Fibroblast of upper back skin (primary cell): Measurements from ENCODE around the gene MRPS18B.

ENCODE experiments used
- DNase-seq: peaks from one replicate; pipeline ENCODE4 v3.0.0-alpha.2; 2013

MRPS18B gene

DNA sequence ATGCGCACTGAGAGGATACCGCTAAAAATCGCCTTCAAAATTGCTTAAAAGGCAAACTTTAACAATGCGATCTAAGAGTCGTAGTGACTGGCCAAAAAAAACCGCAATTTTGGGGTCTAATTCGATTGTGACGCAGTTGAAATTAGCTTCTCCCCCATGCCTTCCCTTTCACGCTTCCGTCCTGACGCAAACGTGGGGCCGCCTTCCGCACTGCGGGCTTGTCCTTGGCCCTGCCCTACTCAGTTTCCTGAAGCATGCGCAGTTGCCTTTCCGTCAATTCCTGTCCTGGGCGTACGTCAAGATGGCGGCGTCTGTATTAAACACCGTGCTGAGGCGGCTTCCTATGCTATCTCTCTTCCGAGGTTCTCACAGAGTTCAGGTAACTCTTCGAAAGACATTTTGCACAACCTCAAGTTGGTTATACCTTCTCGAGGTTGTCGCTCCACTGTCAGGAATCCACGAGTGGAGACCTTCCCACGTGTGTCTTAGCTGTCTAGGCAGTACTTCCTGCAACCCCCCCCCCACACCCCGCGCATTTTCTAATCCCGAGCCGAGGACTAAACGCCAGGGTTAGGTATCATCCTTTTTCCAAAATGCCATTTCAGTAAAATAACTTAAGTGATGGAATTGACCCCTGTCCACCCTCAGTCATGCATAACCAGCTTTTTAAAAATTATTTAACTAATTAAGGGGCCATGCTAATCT, at the start of gene MRPS18B:
TSS of gene MRPS18B (plus strand) at position 276 of the 705 bp plus-strand sequence. CDS start at position 302, 26 bp downstream.
- DNase-seq: peak; percentile 98

DNA sequence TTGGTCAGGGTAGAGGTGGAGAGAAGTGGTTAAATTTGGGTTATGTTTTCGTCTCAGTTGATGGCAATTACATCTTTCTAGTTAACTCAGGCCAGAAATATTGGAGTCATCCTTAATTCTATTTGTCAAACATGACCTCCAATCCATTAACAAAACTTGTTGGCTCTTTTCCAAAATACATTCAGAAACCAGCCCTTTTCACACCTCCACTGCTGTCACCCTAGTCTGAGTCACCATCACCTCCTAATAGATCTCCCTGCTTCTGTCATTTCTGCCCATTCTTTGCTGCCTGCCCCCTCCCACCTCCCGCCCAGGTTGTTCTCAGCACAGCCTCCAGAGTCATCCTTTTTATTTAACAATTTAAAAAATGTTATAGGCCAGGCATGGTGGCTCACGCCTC, 49.4 kb upstream of the MRPS18B start:
- no peak for DNase-seq

DNA sequence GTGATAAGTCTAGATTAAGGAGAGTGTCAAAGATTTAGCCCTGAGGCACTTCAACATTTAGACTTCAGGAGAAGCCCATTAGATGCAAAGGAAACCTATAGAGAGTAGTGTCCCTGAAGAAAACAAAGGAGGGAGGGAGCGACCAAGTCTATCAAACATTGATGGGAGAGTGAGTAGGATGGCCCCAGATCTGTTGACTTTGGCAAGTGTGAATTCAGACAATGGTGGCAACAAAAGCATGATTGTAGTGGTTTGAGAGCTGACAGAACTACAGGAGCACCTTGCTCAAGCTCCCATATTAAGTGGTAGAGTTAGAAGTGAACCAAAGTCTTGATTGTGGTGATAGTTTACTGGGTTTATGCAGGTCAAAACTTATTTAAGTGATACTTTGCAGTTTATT, 47.4 kb upstream of the MRPS18B start:
- no peak for DNase-seq

DNA sequence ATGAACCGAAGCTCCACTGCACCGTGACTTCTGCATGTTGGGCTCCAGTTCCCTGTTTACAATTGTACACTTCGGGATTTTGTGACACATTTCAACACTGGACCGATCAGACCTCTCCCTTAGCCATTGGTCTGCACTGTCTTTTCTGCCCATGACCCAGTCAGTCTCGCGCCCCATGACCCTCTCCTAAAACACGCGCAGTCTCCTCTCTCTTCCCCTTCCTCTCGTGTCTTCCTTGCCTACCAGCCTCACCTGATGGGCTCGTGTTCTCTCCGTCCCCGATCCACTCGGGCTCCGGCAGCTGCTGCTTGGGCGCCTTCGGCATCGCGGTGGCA, 46.9 kb upstream of the MRPS18B start:
- no peak for DNase-seq

DNA sequence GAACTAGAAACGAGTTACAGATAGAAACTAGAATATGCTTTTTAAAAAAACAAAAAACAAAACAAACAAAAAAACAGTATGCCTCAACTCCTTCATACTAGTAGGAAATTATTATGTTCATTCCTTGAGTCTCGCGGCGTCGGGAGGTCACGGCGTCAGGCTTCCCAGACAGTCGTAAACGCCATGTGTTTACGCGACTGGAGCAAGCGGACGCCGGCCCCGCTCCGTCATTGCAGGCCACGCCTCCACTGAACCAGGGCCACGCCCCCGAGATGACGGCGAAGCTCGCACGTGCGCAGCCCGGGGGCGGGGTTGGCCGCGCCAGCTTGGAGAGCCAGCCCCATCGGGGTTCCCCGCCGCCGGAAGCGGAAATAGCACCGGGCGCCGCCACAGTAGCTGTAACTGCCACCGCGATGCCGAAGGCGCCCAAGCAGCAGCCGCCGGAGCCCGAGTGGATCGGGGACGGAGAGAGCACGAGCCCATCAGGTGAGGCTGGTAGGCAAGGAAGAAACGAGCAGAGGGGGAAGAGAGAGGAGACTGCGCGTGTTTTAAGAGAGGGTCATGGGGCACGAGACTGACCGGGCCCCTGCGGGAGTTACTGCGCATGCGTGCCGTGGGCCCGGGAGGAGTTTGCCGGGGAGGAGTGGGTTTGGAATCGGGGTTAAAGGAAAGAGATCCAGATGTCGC, 46.4 kb upstream of the MRPS18B start, which contains the start of gene ABCF1:
TSS of gene ABCF1 (plus strand) at position 368 of the 687 bp plus-strand sequence. CDS start at position 414, 46 bp downstream.
- peak; percentile 96 for DNase-seq

DNA sequence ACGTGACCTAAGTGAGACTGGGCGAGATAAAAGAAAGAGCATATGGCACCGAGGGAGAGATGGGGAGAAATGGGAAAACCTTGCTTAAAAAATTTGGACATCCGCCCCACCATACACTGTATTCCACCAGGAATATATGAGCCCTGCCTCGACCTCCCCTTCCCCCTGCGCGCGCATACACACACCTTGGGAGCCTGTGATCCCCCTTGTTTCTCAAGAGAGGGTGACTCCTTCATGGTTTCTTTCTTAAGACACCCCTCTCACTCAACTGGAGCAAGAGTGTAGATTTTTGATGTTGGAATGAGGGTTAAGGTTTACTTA, 45.9 kb upstream of the MRPS18B start:
- DNase-seq: no peak

DNA sequence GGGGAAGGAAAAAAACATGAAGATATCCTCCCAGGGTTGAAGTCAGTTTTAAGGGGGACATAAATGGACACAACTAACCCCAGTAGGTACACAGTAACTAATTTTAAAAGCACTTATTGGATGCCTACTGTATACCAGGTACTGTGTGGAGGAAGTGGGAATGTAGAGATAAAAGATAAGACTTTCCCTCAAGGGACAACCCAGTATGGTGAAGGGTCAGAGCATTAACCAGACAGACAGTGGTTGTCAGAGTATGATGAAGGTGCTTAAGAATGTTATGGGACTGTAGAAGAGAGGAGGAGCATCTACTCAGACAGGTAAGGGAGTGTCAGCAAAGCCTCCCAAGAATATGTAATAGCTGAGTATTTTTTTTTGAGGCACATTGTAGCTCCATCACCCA, 45.5 kb upstream of the MRPS18B start:
- no peak for DNase-seq

DNA sequence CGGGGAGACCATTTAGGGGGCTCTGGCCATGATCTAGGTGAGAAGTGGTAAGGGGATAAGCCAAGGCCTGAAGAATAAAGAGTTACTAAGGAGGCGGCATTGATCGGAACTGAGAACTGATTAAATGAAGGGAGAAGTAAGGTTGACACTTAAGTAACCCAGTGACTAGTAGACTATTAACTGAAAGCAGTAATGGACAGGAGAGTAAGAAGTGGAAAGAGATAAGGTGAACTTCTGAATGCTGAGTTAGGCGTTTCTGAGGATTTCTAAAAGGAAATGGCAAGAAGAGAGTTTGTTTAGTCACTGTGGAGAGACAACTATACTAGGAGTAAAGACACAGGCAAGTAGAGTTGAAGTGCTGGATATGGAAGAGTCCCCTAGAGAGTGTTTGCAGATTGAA, 44.5 kb upstream of the MRPS18B start:
- no peak for DNase-seq

DNA sequence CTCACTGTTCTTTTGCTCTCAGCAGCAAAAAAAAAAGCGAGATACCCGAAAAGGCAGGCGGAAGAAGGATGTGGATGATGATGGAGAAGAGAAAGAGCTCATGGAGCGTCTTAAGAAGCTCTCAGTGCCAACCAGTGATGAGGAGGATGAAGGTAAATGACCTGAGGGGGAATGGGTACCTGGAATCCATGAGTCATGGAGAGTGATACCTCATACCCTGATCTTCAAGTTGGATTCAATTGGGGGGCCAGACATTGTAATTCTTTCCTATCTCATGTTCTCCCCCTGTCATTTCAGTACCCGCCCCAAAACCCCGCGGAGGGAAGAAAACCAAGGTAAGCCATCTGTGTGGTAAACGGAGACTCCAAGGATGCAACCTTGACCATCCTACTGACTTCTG, 39.6 kb upstream of the MRPS18B start:
- no peak for DNase-seq

DNA sequence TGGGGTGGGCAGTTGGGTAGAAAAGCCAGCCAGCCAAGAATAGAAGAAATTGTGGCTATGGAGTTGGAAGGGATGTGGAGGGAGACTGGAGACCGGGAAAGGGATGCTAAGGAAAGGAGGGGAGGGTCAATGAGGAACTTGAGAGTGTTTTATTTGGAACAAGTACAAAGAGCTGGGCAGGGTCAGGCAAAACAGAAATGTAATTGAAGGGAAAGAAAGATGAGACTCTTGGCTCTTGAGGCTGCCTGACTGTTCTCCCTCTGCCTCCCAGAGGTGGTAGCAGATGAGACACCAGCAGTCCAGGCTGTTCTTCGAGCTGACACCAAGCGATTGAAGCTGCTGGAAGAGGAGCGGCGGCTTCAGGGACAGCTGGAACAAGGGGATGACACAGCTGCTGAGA, 33.7 kb upstream of the MRPS18B start:
- DNase-seq: no peak

DNA sequence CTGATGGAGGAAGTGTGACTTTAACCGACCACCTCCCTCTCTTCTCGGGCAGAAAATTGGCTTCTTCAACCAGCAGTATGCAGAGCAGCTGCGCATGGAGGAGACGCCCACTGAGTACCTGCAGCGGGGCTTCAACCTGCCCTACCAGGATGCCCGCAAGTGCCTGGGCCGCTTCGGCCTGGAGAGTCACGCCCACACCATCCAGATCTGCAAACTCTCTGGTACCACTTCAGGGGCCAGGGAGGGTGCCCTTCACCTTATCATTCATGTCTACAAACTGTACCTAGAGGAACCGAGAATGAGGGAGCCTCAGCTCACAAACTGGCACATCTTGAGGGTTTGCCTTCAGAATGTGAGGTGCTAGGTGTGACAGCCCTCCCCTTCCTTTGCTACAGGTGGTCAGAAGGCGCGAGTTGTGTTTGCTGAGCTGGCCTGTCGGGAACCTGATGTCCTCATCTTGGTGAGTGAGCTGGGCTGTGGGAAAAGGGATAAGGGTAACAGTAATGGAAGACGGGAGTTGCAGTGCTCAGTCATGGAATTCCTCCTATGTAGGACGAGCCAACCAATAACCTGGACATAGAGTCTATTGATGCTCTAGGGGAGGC, 27.8 kb upstream of the MRPS18B start:
- no peak for DNase-seq

DNA sequence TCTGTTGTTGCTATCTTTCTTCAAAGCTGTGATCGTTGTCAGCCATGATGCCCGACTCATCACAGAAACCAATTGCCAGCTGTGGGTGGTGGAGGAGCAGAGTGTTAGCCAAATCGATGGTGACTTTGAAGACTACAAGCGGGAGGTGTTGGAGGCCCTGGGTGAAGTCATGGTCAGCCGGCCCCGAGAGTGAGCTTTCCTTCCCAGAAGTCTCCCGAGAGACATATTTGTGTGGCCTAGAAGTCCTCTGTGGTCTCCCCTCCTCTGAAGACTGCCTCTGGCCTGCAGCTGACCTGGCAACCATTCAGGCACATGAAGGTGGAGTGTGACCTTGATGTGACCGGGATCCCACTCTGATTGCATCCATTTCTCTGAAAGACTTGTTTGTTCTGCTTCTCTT, 27.1 kb upstream of the MRPS18B start:
- no peak for DNase-seq

DNA sequence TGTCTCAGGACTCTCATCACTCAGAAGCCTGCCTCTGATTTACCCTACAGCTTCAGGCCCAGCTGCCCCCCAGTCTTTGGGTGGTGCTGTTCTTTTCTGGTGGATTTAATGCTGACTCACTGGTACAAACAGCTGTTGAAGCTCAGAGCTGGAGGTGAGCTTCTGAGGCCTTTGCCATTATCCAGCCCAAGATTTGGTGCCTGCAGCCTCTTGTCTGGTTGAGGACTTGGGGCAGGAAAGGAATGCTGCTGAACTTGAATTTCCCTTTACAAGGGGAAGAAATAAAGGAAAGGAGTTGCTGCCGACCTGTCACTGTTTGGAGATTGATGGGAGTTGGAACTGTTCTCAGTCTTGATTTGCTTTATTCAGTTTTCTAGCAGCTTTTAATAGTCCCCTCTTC, 26.6 kb upstream of the MRPS18B start:
- DNase-seq: peak; percentile 26

DNA sequence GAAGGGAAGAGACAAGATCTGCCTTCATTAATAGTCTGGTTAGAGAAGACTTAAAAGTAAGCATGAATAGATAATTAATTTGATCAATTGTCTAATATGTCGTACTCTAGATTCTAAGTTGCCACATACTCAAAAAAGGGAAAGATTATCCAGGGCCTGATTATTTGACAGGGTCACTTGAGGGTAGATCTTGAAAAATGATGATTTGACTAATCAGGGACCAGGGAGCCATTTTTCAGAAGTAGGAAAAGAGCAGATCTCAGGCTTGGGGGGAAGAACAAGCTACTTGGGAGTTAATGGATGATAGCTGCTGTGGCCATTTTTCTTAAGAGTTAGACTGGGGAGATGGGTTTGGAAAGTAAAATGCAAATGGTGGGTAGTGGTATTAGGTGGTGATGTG, 25.4 kb upstream of the MRPS18B start:
- DNase-seq: no peak

DNA sequence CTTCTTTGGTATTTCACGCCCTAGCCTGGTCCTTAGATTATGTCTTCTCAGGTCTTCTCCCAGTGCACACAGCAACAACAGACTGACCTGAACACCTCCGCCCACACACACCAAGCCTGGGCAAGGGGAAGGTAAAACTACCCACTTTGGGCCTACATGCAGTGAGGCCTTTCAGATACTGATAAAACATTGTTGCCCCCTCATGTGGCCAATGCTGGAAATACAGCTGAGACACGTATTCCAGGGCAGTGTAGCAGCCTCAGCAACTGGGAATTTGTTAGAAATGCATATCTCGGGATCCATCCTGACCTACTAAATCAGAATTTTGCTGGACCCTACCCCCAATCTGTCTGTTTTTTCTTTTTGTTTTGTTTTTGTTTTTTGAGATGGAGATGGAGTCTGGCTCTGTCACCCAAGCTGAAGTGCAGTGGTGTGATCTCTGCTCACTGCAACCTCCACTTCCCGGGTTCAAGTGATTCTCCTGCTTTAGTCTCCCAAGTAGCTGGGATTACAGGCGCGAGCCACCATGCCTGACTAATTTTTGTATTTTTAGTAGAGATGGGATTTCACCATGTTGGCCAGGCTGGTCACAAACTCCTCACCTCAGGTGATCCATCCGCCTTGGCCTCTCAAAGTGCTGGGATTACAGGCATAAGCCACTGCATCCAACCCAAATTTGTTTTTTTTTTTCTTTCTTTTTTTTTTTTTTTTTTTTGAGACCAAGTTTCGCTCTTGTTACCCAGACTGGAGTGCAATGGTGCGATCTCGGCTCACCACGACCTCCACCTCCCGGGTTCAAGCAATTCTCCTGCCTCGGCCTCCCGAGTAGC, 20.1 kb upstream of the MRPS18B start:
- DNase-seq: peak; percentile 78

DNA sequence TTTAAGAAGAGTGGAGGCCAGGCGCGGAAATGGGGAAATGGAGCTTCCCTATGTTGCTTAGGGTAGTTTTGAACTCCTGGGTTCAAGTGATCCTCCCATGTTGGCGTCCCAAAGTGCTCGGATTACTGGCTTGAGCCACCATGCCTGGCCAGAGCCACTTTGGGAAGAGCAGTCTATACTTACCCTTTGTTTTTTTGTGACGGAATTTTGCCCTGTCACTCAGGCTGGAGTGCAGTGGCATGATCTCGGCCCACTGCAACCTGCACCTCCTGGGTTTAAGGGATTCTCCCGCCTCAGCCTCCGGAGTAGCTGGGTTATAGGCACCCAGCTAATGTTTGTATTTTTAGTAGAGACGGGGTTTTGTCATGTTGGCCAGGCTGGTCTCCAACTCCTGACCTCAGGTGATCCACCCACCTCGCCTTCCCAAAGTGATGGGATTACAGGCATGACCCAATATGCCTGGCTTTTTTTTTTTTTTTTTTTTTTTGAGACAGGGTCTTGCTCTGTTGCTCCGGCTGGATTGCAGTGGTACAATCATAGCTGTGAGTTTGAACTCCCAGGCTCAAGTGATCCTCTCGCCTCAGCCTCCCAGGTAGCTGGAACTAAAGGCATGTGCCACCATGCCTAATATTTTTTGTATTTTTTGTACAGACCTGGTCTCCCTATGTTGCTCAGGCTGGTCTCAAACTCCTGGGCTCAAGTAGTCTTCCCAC, 18.6 kb upstream of the MRPS18B start:
- no peak for DNase-seq

DNA sequence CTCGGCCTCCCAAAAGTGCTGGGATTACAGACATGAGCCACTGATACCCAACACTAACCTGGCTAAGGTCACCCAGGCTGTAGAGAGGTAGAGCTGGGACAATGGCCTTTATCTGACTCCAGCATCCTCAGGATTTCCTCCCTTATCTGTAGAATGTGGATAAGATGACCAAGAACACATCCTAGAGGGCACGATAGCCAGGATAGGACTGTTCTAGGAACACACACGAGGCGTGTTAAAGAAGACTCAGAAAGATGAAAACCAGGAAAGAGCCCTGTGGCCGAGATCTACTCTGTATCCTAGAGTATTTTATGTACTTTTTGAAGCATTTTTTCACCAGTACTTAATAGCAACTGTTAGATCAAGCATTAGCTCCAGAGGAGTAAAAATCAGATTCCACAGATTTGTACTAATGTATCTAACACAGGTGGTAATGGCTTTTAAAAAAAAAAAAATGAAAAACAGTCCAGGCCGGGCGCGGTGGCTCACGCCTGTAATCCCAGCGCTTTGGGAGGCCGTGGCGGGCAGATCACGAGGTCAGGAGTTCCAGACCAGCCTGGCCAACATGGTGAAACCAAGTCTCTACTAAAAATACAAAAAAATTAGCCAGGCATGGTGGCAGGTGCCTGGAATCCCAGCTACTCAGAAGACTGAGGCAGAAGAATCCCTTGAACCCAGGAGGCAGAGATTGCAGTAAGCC, 17.9 kb upstream of the MRPS18B start:
- DNase-seq: no peak

DNA sequence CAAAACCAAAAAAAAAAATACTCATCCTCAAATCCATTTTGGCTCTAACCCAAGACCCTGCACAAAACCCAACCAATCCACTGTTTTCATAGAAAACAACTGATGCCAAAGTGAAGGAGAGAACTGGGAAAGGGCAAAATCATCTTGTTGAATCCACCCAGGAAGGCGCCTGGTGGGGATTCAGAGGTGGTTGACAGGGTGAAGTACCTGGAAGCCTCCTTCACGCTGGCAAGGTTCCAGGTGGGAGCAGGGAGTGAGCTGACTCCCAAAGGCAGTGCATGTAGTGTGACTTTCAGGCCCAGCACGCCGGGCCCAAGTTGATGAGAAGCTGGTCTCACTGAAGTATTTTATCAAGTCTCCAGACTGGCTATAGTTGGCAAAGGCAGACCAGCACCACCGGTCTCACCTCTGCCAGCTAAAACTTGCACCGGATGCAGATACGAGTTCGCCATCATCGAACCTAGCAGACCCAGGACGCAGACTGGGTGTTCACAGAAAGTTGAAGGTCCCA, 17.1 kb upstream of the MRPS18B start:
- DNase-seq: no peak

DNA sequence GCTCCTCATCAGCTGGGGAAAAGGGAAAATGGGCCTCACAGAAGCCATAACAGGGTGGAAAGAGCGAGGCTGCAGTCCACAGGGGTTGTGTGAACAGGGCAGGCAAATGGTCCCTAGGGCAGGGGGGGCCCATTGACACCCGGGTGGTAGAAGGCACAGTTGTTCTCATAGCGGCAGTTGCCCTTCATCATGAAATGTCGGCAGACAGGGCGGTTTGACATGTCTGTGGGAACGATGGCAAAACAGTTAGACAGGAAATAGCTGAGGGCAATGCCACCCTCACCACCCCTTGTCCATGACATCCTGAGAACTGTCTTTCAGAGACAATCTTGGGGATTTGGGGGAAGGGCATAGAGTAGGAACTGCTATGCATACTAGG, 16.2 kb upstream of the MRPS18B start:
- no peak for DNase-seq

DNA sequence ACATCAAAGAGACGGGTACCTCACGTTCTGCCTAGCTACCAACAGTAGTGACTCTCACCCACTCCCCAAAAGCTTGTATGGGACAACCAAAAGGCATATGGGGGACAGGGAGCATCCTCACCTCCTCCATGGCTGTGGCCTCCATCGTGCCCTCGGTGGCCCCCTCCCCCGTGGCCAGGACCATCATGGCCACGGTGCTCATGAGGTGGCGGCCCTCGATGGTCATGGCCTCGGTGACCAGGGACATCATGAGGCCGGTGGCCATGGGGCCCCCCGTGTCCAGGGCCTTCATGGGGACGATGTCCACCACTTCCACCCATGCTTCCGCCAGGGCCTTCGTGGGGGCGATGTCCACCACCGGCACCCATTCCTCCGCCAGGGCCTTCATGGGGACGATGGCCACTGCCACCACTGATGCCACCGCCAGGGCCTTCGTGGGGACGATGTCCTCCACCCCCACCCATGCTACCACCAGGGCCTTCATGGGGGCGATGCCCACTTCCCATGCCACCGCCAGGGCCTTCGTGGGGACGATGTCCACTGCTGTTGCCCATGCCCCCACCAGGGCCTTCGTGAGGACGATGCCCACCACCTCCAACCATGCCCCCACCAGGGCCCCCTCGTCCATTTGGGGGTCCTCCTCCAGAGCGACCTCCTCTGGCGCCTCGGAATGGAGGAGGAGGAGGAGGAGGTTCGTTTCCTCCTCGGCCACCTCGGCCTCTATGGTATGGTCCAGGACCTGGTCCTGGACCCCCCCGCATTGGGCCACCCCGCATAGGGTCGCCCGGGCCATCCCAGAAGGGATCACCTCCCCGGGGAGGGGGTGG, 15.6 kb upstream of the MRPS18B start:
- DNase-seq: no peak

DNA sequence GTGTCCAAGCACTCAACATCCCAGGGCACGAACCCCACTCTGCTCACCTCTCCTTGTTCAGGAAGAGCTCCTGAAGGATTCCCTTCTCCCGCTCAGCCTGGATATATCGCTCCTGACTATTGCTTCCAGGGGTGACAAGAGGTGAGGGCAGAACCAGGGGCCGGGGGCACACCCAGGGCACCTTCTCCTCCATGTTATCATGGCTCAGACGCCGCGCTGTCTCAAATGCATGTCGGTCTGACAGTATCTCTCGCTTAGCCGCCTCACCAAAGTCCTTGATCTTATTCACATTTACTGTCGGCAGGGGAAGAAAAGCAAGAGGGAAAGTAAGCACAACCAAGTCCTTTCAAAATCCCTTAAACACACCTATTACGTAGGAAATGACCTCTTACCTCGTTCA, 13.7 kb upstream of the MRPS18B start:
- DNase-seq: no peak
